ENCODE measurements around the gene SCGB1C2. TPM values are rescaled to one million over a fixed set of nuclear protein-coding genes. Genes with fewer than 3 reads are reported as not detected.

SCGB1C2 gene
- polyA plus RNA-seq, 3 donors = 0.88 to 2.6 TPM; not detected in 1

DNA sequence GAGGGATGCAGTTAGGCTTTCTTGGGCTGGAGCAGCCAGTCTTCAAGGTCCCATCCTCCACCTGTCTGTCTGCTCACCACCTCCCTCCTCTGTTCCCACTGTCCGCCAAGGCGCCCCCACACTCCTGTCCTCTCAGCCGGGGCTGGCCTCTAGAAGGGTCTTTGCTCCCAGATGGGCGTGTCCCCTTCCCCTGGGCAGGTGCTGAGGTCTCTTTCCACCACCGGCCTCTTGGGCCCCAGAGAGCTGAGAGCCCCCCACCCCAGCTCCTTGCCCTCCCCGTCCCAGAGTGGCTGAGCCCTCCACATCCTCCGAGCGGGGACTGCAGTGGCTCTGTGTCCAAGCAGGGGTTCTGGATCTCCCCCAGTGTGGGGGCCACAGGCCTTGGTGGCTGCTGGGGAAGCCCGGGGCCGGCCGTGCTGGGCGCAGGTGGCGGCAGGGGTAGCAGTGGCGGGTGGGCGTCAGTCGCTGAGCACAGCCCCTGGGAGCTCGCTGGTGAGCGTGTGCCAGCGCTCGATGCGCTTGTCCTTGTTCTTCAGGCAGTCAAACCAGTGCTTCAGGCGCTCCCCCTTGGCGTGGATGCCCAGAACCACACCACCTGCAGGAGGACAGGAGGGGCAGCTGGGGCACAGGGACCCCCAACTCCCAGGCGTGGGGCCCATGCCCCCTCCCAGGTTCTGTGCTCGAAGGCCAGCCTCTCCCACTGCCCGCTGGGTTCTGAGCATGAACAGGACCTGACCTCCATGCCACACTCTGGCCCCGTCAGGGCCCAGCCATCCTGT lies 9.8 kb downstream of the SCGB1C2 start:
- no peak for DNase-seq (ENCODE audit: extremely low read depth in 1 of 11, low read depth in 9 of 11, low spot score in 4 of 11)

- no peak for DNase-seq (ENCODE audit: extremely low read depth in 1 of 11, low read depth in 9 of 11, low spot score in 4 of 11)
These were observed 10.7 kb downstream of the SCGB1C2 start for GRCh38 chr17:147796-148740.

DNA sequence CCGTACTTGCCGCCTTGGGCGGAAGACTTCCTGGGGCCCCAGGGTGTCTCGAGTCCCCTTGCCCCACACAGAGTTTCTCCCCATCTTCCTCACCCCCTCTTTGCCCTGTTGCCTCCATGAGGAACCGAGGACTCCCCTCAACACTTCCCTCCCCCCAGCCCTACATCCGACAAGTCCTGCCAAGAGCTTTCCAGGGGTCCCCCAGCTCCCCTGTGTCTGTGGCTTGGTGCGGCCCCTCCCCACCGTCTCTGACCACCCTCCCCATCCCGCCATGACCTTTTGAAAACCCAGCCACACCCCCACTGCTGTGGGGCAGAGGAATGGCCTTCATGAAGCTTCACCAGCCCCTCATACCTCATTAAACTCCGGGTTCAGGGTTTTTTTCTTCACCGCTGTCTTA lies 11.4 kb downstream of the SCGB1C2 start:
- no peak for DNase-seq (ENCODE audit: extremely low read depth in 1 of 11, low read depth in 9 of 11, low spot score in 4 of 11)

DNA sequence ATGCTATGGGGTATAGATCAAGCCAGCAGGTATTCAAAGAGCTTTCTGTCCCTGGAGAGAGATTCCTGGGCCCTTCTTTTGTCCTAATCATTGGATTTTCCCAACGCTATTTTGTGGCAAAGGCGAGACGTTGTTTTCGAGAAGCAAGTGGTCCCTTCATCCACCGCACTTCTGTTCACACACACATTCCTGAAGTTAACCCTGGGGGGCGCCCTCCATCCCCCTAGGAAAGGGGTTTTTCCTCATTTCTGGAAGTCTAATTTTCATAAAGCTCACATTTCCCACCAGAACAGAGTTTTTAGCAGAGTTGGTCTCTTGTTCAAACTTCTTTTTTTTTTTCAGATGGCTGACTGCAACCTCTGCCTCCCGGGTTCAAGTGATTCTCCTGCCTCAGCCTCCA lies 11.9 kb downstream of the SCGB1C2 start:
- DNase-seq (ENCODE audit: extremely low read depth in 1 of 11, low read depth in 9 of 11, low spot score in 4 of 11) = no peak

DNA sequence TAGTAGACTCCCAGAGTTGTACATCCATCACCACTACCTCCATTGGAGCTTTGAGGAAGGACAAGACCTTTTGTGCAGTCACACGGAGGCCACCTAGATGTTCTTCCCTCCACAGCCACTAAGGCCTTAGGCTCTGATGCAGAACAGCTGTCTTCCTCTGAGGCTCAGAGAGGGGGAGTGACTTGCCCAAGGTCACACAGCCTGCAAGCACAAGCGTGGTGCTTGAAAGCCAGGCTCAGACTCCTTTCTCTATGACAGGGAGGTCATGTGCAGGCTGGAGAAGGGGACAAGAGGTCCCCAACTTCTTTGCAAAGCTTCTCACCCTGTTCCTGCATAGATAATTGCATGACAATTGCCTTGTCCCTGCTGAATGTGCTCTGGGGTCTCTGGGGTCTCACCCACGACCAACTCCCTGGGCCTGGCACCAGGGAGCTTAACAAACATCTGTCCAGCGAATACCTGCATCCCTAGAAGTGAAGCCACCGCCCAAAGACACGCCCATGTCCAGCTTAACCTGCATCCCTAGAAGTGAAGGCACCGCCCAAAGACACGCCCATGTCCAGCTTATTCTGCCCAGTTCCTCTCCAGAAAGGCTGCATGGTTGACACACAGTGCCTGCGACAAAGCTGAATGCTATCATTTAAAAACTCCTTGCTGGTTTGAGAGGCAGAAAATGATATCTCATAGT lies 12.7 kb downstream of the SCGB1C2 start:
- DNase-seq (ENCODE audit: extremely low read depth in 1 of 11, low read depth in 9 of 11, low spot score in 4 of 11) = no peak

- DNase-seq (ENCODE audit: extremely low read depth in 1 of 11, low read depth in 9 of 11, low spot score in 4 of 11) = no peak
These were observed 13.6 kb downstream of the SCGB1C2 start for GRCh38 chr17:151004-151403.

GRCh38 chr17:151886-152859 lies 14.8 kb downstream of the SCGB1C2 start:
- DNase-seq (ENCODE audit: extremely low read depth in 1 of 11, low read depth in 9 of 11, low spot score in 4 of 11) = no peak

GRCh38 chr17:152860-153420 lies 15.6 kb downstream of the SCGB1C2 start:
- no peak for DNase-seq (ENCODE audit: extremely low read depth in 1 of 11, low read depth in 9 of 11, low spot score in 4 of 11)

GRCh38 chr17:153851-154250 lies 16.5 kb downstream of the SCGB1C2 start:
- DNase-seq (ENCODE audit: extremely low read depth in 1 of 11, low read depth in 9 of 11, low spot score in 4 of 11) = no peak

- DNase-seq (ENCODE audit: extremely low read depth in 1 of 11, low read depth in 9 of 11, low spot score in 4 of 11) = no peak
These were observed 18.2 kb downstream of the SCGB1C2 start for GRCh38 chr17:155576-155975.

GRCh38 chr17:156094-156621 lies 18.8 kb downstream of the SCGB1C2 start:
- no peak for DNase-seq (ENCODE audit: extremely low read depth in 1 of 11, low read depth in 9 of 11, low spot score in 4 of 11)

- no peak for DNase-seq (ENCODE audit: extremely low read depth in 1 of 11, low read depth in 9 of 11, low spot score in 4 of 11)
These were observed 19.6 kb downstream of the SCGB1C2 start for GRCh38 chr17:156946-157345.

DNA sequence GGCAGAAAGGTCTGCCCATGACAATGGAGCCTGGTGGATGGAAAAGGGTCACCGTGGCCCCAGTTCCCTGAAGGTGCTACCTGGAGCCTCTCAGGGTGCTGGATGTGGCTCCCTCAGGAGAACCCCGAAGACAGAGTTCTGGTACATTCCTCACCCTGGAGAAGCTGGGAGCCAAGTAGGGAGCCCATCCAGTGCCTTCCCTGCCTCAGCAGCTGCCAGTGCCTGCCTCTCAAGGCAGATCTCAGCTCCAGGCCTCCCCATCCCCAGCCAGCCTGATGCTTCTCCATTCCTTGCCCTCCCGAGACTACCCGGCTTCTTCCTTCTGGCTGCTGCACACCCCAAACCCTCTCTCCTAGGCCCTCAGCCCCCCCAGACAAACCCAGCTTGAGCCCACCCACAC lies 20.5 kb downstream of the SCGB1C2 start:
- no peak for DNase-seq (ENCODE audit: extremely low read depth in 1 of 11, low read depth in 9 of 11, low spot score in 4 of 11)

DNA sequence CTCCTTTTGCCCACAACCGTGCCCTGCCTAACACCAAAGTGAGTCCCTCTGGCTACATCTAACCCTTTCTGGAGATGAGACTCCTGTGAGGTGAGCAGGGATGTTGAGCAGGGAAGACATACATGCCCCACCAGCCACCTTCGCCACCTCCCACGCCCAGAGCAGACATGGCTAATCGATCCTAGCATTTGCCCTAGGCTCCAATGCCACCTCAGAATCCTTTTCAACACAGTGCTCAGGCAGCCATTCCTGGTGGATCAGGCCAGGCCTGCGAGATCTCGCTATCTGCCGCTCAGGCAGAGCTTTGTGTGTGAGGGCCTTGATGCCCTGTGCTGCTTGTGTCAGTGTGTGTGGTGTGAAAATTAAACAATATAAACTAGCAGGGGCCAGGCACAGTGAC lies 21.0 kb downstream of the SCGB1C2 start:
- DNase-seq (ENCODE audit: extremely low read depth in 1 of 11, low read depth in 9 of 11, low spot score in 4 of 11) = no peak

DNA sequence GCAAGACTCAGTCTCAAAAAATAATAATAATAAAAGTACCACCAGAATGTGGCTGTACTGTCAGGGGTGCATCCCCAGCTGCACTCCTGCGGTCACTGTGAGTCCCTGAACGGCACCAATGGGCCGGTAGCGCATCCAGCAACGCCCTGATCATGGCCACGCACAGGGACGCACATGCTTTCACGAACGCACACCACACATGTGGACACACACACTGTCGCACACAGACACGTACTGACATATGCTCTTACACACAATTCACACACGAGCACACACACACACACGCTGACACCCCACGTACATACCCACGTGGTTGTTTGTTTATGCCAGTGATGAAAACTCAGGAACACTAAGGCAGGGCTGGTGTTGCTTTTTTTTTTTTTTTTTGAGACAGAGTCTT lies 22.2 kb downstream of the SCGB1C2 start:
- DNase-seq (ENCODE audit: extremely low read depth in 1 of 11, low read depth in 9 of 11, low spot score in 4 of 11) = no peak

GRCh38 chr17:160336-160735 lies 23.0 kb downstream of the SCGB1C2 start:
- DNase-seq (ENCODE audit: extremely low read depth in 1 of 11, low read depth in 9 of 11, low spot score in 4 of 11) = no peak

DNA sequence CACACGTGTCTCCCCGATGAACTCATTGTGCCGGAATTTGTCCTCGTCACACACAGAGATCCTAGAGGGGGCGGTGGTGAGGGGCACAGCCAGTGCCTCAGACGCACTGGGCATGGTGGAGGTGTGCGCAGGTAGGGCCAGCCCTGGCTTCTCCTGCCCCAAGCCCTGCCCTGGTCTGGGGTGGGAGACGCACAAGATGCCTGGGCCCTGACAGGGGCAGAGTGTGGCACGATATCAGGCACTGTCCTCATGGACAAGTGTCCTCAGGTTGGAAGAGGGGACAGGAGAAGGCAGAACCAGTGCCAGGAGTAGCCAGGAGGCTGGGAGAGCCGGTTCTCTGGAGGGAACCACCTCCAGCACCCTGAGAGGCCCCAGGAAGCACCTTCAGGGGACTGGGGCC lies 24.1 kb downstream of the SCGB1C2 start:
- DNase-seq (ENCODE audit: extremely low read depth in 1 of 11, low read depth in 9 of 11, low spot score in 4 of 11) = no peak

GRCh38 chr17:162689-163088 lies 25.3 kb downstream of the SCGB1C2 start:
- DNase-seq (ENCODE audit: extremely low read depth in 1 of 11, low read depth in 9 of 11, low spot score in 4 of 11) = no peak

Measured in renal cortex interstitium (tissue), 11 donors.